ENCODE measurements around the gene GRIN3B. TPM values are rescaled to one million over a fixed set of nuclear protein-coding genes. Genes with fewer than 3 reads are reported as not detected.
A peak's percentile ranks its signal among the peaks of the same experiment; 100 is the strongest.
"Not testable (repeated sequence)": the region's sequence is repeated elsewhere in the genome, so short reads cannot be mapped to it uniquely, and the experiment has no call there.

Gene GRIN3B
- polyA plus RNA-seq, 4 donors: 0.44 to 1.3 (median 0.55) TPM

DNA sequence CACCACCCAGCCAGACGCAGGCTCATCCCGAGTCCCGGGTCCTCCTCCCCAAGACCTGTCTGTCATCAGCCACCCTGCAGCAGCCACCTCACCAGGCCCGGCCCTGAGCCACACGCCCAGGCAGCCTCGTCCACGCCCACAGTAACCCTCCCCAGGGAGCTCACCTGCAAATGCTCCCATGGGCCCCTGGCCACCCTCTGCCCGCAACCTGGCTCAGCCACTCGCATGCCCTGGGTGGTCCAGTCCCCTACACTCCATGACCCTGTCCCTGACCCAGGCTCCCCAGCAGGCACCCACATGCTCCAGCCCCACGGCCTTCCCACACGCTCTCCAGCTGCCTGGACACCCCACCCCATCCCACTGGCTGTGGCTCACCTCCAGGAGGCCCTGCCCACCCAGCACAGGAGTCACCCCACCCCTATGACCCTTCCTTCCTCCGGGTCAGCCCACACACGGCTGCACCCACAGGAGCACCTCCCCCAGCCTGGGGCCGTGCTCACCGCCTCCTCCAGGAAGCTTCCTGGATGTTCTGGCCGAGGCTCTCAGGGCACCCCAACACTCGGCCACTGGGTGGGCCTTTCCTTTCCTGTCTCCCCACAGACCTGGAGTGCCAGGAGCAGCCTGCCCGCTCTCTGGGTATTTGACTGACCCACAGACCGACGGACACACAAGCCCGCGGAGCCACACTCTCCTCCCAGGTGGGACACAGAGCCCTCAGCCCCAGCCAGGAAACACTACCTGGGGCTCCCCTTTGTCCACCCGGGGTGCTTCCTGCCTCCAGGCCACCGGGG is 17.1 kb downstream of the GRIN3B start:
- no peak for DNase-seq (ENCODE audit: low read depth in 4 of 4, low spot score in 3 of 4)

DNA sequence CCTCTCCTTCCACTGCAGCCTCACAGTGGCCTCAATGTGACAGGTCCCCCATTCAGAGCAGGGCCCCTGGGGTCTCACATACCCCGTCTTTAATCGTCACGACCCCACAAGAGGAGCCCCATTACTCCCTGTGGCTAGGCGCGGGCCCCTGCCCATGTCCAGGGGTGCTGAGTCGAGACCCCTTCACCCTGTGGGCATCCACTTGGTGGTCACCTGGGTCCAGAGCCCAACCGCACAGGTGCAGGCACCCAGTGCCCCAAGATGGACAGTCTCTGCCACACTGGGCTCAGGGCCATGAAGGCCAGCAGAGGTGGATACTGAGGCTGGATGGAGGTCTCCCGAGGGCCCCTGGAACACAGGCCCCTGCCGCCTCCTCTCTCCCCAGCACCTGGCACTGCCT is 17.7 kb downstream of the GRIN3B start:
- DNase-seq (ENCODE audit: low read depth in 4 of 4, low spot score in 3 of 4): no peak

DNA sequence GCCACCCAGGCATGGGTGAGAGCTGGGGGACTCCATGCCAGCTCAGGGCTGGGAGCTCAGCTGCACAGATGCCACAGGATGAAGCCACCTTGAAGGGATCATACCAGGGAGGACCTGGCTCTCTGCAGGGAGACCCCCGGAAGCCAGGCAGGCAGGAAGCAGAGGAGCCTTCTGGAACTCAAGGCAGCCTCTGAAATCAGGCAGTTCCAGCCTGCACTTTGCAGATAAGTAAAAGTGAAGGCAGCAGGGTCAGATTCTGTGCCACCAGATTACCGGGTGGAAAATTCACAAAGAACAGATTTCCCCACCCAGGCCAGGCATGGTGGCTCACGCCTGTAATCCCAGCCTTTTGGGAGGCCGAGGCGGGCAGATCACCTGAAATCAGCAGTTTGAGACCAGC is 18.2 kb downstream of the GRIN3B start:
- no peak for DNase-seq (ENCODE audit: low read depth in 4 of 4, low spot score in 3 of 4)

GRCh38 chr19:1018932-1019615 is 18.9 kb downstream of the GRIN3B start:
- no peak for DNase-seq (ENCODE audit: low read depth in 4 of 4, low spot score in 3 of 4)

DNA sequence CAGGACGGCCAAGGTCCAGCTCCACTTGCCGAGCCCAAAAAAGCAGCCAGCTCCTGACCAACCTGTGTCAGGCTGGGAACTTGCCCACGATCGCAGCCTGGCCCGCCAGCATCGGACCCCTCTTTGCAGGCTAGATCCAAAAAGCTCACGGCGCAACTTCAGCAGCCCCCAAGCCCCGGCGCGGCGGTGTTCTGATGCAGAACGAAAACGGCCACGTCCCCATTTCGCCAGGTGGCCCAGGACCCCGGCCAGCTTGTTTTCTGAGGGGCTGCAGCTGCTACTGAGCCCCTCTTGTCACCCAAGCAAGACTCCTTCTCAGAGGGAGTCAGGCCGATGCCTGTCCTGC is 19.4 kb downstream of the GRIN3B start:
- DNase-seq (ENCODE audit: low read depth in 4 of 4, low spot score in 3 of 4): no peak

GRCh38 chr19:1019980-1020867 is 20.0 kb downstream of the GRIN3B start:
- DNase-seq (ENCODE audit: low read depth in 4 of 4, low spot score in 3 of 4): no peak

GRCh38 chr19:1020868-1021425 is 20.7 kb downstream of the GRIN3B start, which contains the start of gene TMEM259:
TSS of gene TMEM259 (minus strand) at chr19:1021123. CDS start at chr19:1020996, 127 bp downstream.
- DNase-seq (ENCODE audit: low read depth in 4 of 4, low spot score in 3 of 4): peak; percentile 90 to 96 (median 94)

- not testable (repeated sequence) for DNase-seq (ENCODE audit: low read depth in 4 of 4, low spot score in 3 of 4)
Measured at GRCh38 chr19:1023883-1024188, 23.6 kb downstream of the GRIN3B start.

DNA sequence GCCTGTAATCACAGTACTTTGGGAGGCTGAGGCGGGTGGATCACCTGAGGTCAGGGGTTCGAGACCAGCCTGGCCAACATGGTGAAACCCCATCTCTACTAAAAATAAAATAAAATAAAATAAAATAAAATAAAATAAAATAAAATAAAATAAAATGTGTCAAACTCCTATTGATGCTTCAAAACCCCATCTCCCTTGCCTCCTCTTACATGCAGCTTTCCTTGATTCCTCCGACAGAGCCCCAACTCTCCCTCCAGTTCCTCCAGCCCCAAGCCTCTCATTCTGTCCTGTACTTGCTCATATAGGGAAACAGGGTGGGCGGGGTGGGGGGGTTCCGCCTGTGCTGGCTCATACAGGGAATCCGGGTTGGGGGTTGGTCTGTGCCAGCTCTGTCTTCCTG is 24.9 kb downstream of the GRIN3B start:
- DNase-seq (ENCODE audit: low read depth in 4 of 4, low spot score in 3 of 4): not testable (repeated sequence)

GRCh38 chr19:1025960-1026782 is 26.0 kb downstream of the GRIN3B start, which contains the start of gene CNN2:
TSS of gene CNN2 (plus strand) at chr19:1026608. CDS start at chr19:1026662, 54 bp downstream.
- peak in 2 of 4 donors; percentile 63 to 73 for DNase-seq (ENCODE audit: low read depth in 4 of 4, low spot score in 3 of 4)

GRCh38 chr19:1026783-1027649 is 26.8 kb downstream of the GRIN3B start:
- DNase-seq (ENCODE audit: low read depth in 4 of 4, low spot score in 3 of 4): no peak

DNA sequence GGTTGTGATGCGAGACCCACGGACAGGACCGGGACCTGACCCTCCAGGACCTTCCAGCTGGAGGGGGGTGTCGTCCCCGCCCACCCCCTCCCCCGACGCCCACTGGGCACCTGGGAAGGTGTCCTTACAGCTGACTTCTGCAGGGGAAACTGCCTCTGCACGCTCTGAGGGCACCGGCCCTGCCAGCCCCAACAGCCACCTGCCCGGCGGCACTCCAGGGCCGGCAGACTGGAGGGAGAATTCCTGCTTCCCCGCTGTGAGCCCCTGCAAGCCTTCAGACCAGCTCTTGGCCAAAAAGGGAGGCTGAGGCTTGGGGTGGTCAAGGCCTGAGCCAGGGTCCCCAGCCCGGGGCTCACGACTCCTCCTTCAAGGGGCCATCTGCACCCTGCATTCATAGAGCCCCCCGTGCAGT is 27.4 kb downstream of the GRIN3B start:
- DNase-seq (ENCODE audit: low read depth in 4 of 4, low spot score in 3 of 4): no peak

GRCh38 chr19:1028062-1028926 is 28.1 kb downstream of the GRIN3B start:
- DNase-seq (ENCODE audit: low read depth in 4 of 4, low spot score in 3 of 4): peak in 3 of 4 donors; percentile 71 to 74 (median 72)

- DNase-seq (ENCODE audit: low read depth in 4 of 4, low spot score in 3 of 4): no peak
Measured at GRCh38 chr19:1032264-1032867, 32.1 kb downstream of the GRIN3B start.

GRCh38 chr19:1035998-1036621 is 35.9 kb downstream of the GRIN3B start:
- no peak for DNase-seq (ENCODE audit: low read depth in 4 of 4, low spot score in 3 of 4)

DNA sequence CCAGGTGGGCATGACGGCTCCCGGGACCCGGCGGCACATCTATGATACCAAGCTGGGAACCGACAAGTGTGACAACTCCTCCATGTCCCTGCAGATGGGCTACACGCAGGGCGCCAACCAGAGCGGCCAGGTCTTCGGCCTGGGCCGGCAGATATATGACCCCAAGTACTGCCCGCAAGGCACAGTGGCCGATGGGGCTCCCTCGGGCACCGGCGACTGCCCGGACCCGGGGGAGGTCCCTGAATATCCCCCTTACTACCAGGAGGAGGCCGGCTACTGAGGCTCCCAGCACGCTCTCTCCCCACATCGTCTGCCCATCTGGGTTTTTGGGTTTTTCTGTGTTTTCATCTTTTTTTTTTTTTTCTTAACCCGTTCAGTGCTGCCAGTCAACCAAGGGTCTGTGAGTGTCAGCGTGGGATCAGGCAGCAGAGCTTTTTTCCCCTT is 37.4 kb downstream of the GRIN3B start:
- DNase-seq (ENCODE audit: low read depth in 4 of 4, low spot score in 3 of 4): no peak
